GM23338 (cell line): ENCODE measurements around the gene CNOT1. TPM values are rescaled to one million over a fixed set of nuclear protein-coding genes. Genes with fewer than 3 reads are reported as not detected.

ENCODE experiments used
- ATAC-seq: fragments of 200-7000 bp; cut with Tn5 transposase; 3 replicates; pipeline ENCODE4 v1.9.1; 2020
- DNase-seq: peaks from one replicate; pipeline ENCODE4 v3.0.0-alpha.2; 2015; ENCODE audit warnings: low spot score
- H2AFZ ChIP-seq: fragments of 200-600 bp; sonication (generic); 2 replicates; pipeline ENCODE4 v1.8.0; 2016; ENCODE audit warnings: antibody characterized with exemption, mild to moderate bottlenecking, moderate library complexity
- H3F3A ChIP-seq: fragments of 200-600 bp; sonication (generic); replicated peaks from 2 replicates; pipeline ENCODE4 v1.8.0; 2017; ENCODE audit warnings: antibody characterized with exemption, mixed run types, low read depth
- H3K27ac ChIP-seq: fragments of 200-600 bp; sonication (generic); 2 replicates; pipeline ENCODE4 v1.6.1; 2016; ENCODE audit warnings: low read depth
- H3K27me3 ChIP-seq: fragments of 200-600 bp; sonication (generic); 2 replicates; pipeline ENCODE4 v1.8.0; 2016; ENCODE audit warnings: mild to moderate bottlenecking, mixed run types, moderate library complexity; ENCODE audit not compliant: insufficient read depth
- H3K36me3 ChIP-seq: fragments of 200-600 bp; sonication (generic); 2 replicates; pipeline ENCODE4 v1.8.0; 2016; ENCODE audit warnings: mild to moderate bottlenecking; ENCODE audit not compliant: insufficient read depth
- H3K4me1 ChIP-seq: fragments of 200-600 bp; sonication (generic); 2 replicates; pipeline ENCODE4 v1.8.0; 2016; ENCODE audit warnings: mild to moderate bottlenecking, moderate library complexity; ENCODE audit not compliant: insufficient read depth
- H3K4me2 ChIP-seq: fragments of 200-600 bp; sonication (generic); 2 replicates; pipeline ENCODE4 v1.7.1; 2017; ENCODE audit warnings: mixed run types
- H3K4me3 ChIP-seq: fragments of 200-600 bp; sonication (generic); 2 replicates; pipeline ENCODE4 v1.6.1; 2016; ENCODE audit warnings: mixed run types
- H3K79me2 ChIP-seq: fragments of 200-600 bp; sonication (generic); replicated peaks from 2 replicates; pipeline ENCODE4 v1.8.0; 2017; ENCODE audit warnings: mild to moderate bottlenecking; ENCODE audit not compliant: insufficient read depth
- H3K9me2 ChIP-seq: fragments of 200-600 bp; sonication (generic); 2 replicates; pipeline ENCODE4 v1.8.0; 2017; ENCODE audit not compliant: insufficient read depth
- H4K20me1 ChIP-seq: fragments of 200-600 bp; sonication (generic); replicated peaks from 2 replicates; pipeline ENCODE4 v1.8.0; 2017; ENCODE audit warnings: mild to moderate bottlenecking; ENCODE audit not compliant: insufficient read depth
- H3K27ac Mint-ChIP-seq: 2 replicates; pipeline ENCODE4 v1.8.0; 2020; ENCODE audit warnings: inconsistent platforms, mild to moderate bottlenecking, moderate library complexity, mixed read lengths
- H3K27me3 Mint-ChIP-seq: 3 replicates; pipeline ENCODE4 v1.8.0; 2022; ENCODE audit warnings: low read depth, mild to moderate bottlenecking, moderate library complexity, mixed read lengths, inconsistent platforms; ENCODE audit not compliant: insufficient read depth, poor library complexity
- H3K36me3 Mint-ChIP-seq: 3 replicates; pipeline ENCODE4 v1.8.0; 2021; ENCODE audit warnings: low read depth, mild to moderate bottlenecking, inconsistent platforms, moderate library complexity, mixed read lengths
- H3K4me1 Mint-ChIP-seq: 3 replicates; pipeline ENCODE4 v1.8.0; 2020; ENCODE audit warnings: mild to moderate bottlenecking, inconsistent platforms, mixed read lengths
- H3K4me3 Mint-ChIP-seq: 3 replicates; pipeline ENCODE4 v1.8.0; 2021; ENCODE audit warnings: moderate library complexity, mild to moderate bottlenecking, inconsistent platforms, mixed read lengths
- H3K9me3 Mint-ChIP-seq: 3 replicates; pipeline ENCODE4 v1.8.0; 2020; ENCODE audit warnings: moderate library complexity, mild to moderate bottlenecking, inconsistent platforms, mixed read lengths
- CREB1 ChIP-seq: fragments of 250-450 bp; sonication (Bioruptor Pico); IDR thresholded peaks from 2 replicates; pipeline ENCODE4 v1.5.0; 2020; ENCODE audit warnings: low read depth, mild to moderate bottlenecking, moderate library complexity
- ETS1 ChIP-seq: IDR thresholded peaks from 2 replicates; pipeline ENCODE4 v1.6.1; 2016; ENCODE audit warnings: antibody characterized with exemption
- EZH2 ChIP-seq: fragments of 200-600 bp; sonication (generic); IDR thresholded peaks from one replicate; pipeline ENCODE4 v1.8.0; 2017; ENCODE audit warnings: antibody characterized with exemption, mild to moderate bottlenecking, low read depth; ENCODE audit not compliant: unreplicated experiment
- JUNB ChIP-seq: IDR thresholded peaks from one replicate; pipeline ENCODE4 v1.6.1; 2016; ENCODE audit warnings: antibody characterized with exemption; ENCODE audit not compliant: unreplicated experiment
- NANOG ChIP-seq: IDR thresholded peaks from 2 replicates; pipeline ENCODE4 v1.6.1; 2016; ENCODE audit warnings: antibody characterized with exemption, borderline replicate concordance
- ZNF114 ChIP-seq: fragments of 250-450 bp; sonication (Bioruptor Pico); IDR thresholded peaks from 2 replicates; pipeline ENCODE4 v1.5.0; 2020; ENCODE audit warnings: mild to moderate bottlenecking, moderate library complexity
- ZNF331 ChIP-seq: fragments of 250-450 bp; sonication (Bioruptor Pico); IDR thresholded peaks from 2 replicates; pipeline ENCODE4 v1.5.0; 2020; ENCODE audit warnings: low read depth, mild to moderate bottlenecking, moderate library complexity
- ZNF462 ChIP-seq: fragments of 250-450 bp; sonication (Bioruptor Pico); IDR thresholded peaks from 2 replicates; pipeline ENCODE4 v1.5.0; 2020; ENCODE audit warnings: mild to moderate bottlenecking, moderate library complexity
- polyA plus RNA-seq: library from polyadenylated mRNA; unstranded; fragments of >200 nt; fragmentation: Nextera tagmentation; extraction: Ambion mirVana; gene quantifications from 2 replicates; pipeline ENCODE4 v1.2.1, GENCODE V29; 2016
- total RNA-seq: library from RNA; depleted of rRNA; stranded (reverse); fragments of >200 nt; shearing (Covaris generic); gene quantifications from 2 replicates; pipeline ENCODE4 v1.2.3, GENCODE V29; 2014

Gene CNOT1
- total and polyA plus RNA-seq, 2 experiments from 2014 or later = 59.2 to 298 TPM

- peaks cover 100% of the 10 kb centered on the region for H3K79me2 ChIP-seq
These were observed 14.8 kb downstream of the CNOT1 start for GRCh38 chr16:58614860-58615259.

More at GRCh38 chr16:58614860-58615259, 14.8 kb downstream of the CNOT1 start:
- H3K4me1 ChIP-seq = no peaks in the 10 kb centered on the region
- H2AFZ ChIP-seq = no peak overlapping the region
- no peak overlapping the region for H3K4me3 Mint-ChIP-seq
- H3K36me3 Mint-ChIP-seq = peaks cover 46% of the 10 kb centered on the region
- H3K4me2 ChIP-seq = no peak overlapping the region
- peaks cover 14% of the 10 kb centered on the region; the same call in 1 of the 2 replicates for H3K36me3 ChIP-seq
- peaks cover 73% of the 10 kb centered on the region for H4K20me1 ChIP-seq
- no peaks in the 10 kb centered on the region for H3K4me1 Mint-ChIP-seq
- ATAC-seq (peak; percentile 60), DNase-seq (peak; percentile 27)
- H3K27ac Mint-ChIP-seq = no peak overlapping the region
- H3K9me2 ChIP-seq = no peaks in the 10 kb centered on the region
- peaks cover 6% of the 10 kb centered on the region; the same call in 1 of the 2 replicates for H3F3A ChIP-seq
- H3K27me3 ChIP-seq = no peaks in the 10 kb centered on the region
- TF ChIP-seq ETS1 (no peak), EZH2 (no peak), ZNF331 (CRISPR knock-in tag) (no peak), ZNF462 (no peak), JUNB (no peak), CREB1 (CRISPR knock-in tag) (no peak), ZNF114 (CRISPR knock-in tag) (no peak), NANOG (no peak)
- no peaks in the 10 kb centered on the region for H3K9me3 Mint-ChIP-seq
- H3K4me3 ChIP-seq = no peak overlapping the region
- peaks cover 6% of the 10 kb centered on the region for H3K27me3 Mint-ChIP-seq
- H3K27ac ChIP-seq = no peak overlapping the region
